GM10266 (cell line): ENCODE data around the gene STXBP5.

Source experiments
- DNase-seq: peaks from one replicate; pipeline ENCODE4 v3.0.0; 2012; ENCODE audit errors: extremely low spot score
- TF ChIP-seq, protein P1 (sequence below): IDR thresholded peaks from 2 replicates; pipeline ENCODE4 v1.5.1; 2012; ENCODE audit warnings: mild to moderate bottlenecking, low read depth; ENCODE audit not compliant: control insufficient read depth, insufficient read depth; ENCODE audit errors: missing control alignments

STXBP5 gene

DNA sequence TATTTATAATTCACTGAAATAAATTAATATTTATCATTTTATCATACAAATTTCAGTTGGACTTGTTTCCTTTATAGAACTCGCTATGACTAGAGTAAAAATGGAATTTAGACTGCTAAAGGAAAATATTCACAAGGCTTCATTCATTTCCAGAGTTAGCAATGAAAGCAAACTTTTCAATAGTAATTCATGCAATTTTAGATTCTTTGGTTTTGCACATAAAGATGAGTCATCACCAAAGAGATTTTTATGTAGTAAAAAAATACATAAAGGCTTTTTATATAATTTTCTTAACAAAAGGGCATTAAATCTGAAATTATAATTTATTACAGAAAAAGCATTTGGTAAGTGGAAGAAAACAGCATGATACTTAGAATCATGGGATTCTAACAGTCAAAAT lies 37.2 kb upstream of the STXBP5 start:
- TF ChIP-seq, protein P1, sequence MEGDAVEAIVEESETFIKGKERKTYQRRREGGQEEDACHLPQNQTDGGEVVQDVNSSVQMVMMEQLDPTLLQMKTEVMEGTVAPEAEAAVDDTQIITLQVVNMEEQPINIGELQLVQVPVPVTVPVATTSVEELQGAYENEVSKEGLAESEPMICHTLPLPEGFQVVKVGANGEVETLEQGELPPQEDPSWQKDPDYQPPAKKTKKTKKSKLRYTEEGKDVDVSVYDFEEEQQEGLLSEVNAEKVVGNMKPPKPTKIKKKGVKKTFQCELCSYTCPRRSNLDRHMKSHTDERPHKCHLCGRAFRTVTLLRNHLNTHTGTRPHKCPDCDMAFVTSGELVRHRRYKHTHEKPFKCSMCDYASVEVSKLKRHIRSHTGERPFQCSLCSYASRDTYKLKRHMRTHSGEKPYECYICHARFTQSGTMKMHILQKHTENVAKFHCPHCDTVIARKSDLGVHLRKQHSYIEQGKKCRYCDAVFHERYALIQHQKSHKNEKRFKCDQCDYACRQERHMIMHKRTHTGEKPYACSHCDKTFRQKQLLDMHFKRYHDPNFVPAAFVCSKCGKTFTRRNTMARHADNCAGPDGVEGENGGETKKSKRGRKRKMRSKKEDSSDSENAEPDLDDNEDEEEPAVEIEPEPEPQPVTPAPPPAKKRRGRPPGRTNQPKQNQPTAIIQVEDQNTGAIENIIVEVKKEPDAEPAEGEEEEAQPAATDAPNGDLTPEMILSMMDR = no peak
- DNase-seq = no peak

DNA sequence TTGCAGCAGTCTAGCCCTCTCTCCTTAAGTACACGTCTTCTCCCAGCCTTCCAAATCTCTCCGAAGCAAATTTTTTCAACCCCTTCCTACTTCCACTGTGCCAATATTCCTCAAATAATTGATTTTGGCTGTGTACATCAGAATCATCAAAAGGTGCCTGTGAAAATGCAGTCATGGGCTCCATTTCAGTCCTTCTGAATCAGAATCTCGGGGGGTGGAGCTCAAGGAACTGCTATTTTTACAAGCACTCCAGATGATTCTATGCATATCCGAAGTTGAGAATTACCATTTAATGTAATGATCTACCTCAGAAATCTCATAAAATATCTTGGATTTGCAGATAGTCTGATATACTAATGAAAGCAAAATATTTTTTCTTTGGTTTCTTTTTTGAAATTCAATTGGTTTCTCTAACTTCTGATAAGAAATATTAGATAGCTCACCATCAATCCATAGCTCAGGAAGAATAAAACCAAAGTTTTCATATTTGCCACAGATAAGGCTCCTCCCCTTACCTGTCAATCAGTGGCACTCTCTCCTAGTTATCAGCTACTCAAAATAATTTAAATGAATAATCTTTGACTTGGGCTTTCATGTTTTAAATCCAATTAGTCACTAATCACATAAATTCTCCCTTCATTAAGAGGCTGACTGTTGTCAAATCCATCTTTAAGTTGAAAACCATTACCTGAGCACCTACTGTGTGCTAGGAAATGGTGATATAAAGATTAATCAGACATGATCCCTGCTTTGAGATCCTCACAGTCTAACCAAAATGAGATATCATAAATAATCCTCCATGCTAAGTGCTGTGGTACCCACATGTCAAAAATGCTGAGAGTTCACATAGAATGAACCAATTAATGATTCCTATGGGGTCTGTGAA lies 36.4 kb upstream of the STXBP5 start:
- DNase-seq = no peak
- TF ChIP-seq, protein P1 = no peak

DNA sequence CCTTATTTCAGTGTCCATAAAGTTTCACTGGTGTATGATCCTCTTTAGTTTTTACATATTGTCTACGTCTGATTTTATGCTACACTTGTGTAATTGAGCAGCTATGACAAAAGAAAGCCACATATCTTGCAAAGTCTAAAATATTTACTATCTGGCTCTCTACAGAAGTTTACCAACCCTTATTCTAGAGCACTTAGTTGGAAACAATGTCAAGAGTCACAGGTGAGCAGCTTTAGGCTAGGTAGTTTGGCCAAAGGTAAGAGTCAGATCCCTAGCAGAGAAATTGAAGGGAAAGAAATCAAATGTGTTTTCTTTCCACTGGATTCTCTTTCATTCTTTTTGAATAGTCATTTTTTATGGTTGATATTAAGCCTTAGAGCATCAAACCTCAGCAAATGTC lies 34.7 kb upstream of the STXBP5 start:
- TF ChIP-seq, protein P1 = no peak
- no peak for DNase-seq

DNA sequence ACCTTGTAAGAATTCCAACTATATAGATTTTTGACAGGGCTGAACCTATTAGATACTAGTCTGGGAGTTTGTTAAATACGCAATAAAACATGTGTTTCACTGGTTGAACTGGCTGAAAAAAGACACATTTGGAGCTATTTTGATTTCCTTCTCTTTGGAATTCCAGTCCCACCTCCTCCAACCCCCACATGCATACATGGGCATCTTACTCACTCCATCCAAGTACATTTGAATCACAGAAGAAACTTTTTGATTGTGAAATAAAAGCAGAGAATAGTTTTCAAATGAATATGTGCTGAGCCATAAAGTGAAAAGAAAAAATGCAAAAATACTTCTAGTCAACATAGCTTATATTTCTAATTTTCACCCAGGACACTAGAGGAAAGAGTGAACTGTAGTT lies 33.9 kb upstream of the STXBP5 start:
- TF ChIP-seq, protein P1 = no peak
- no peak for DNase-seq

DNA sequence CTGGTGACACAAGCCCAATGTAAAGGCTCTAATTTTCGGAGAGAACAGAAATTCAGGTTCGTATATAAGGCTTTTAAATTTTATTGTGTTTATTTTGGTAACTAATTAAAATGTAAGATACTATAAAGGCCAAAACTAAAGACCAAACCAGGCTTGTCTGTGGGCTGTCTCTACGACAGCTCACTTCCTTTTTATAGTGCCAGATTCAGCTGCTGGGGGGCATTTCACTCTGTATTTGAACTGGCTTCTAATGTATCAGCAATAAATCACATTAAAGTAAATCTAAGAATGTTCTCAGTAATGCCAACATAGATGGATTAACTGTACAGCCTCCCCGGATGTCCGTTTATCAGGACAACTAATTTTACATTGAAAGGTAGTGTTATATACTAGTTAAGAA lies 31.1 kb upstream of the STXBP5 start:
- no peak for DNase-seq
- TF ChIP-seq, protein P1 = no peak

DNA sequence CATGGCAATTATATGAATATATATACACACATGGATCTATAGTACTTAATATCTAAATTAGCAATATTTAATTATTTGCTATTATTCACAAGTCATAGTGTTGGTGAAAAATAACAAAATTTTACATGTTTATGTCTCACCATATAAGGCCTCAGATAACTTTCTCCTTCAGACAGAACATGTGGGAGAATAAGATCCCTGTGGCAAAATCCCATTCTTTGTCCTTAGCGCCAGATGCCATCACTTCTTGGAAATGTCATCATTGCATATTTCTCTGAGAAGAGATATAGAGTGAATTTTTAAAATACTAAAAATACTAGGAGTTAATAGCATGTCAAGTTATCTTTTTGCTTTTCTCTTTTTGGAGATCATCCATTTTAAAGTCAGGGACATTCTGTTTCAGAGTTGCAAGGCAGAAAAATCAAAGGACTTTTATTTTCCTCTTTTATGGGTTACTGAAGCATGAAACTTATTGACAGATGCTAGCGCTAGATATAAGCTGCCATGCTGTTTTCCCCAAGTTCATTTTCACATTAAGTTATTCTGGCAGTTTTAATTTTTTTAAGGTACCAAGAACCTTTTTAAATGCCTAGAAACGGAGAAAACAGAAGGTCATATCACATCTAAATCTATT lies 30.4 kb upstream of the STXBP5 start:
- TF ChIP-seq, protein P1 = no peak

DNA sequence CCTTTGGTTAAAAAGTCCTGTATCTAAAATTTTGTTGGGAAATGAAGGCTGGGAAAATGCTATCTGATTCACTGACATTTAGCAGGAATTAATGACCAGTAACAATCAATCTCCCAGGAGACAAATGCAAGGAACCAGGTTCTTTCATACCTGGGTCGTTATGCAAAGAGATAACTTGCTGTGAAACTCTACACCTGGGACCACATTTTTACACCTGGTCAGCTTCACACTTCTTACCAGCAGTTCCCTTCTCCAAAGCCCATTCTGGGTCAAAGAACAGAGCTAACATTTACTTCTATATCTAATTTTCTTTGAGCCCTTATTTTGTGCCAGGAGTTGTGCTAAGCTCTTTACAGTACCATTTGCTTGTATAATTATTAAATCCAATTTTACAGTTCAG lies 27.4 kb upstream of the STXBP5 start:
- TF ChIP-seq, protein P1 = no peak
- no peak for DNase-seq

More for the DNA sequence above, 30.4 kb upstream of the STXBP5 start:
- DNase-seq = no peak
